Measurements from ENCODE around the gene CAPN5. TPM values are rescaled to one million over a fixed set of nuclear protein-coding genes. Genes with fewer than 3 reads are reported as not detected.

CAPN5 gene
- polyA plus RNA-seq, 4 donors = 22.8 to 37.4 (median 26.5) TPM

GRCh38 chr11:77127920-77128691 lies 61.3 kb downstream of the CAPN5 start, which contains the start of gene MYO7A:
MYO7A (plus strand) TSS chr11:77128246; CDS start chr11:77130635, 2,389 bp downstream.
- DNase-seq (ENCODE audit: low read depth in 4 of 4, low spot score in 2 of 4) = peak; percentile 27 to 84 (median 60)

- DNase-seq (ENCODE audit: low read depth in 4 of 4, low spot score in 2 of 4) = no peak
Observed at GRCh38 chr11:77129069-77129841, 62.5 kb downstream of the CAPN5 start.

GRCh38 chr11:77129842-77130756 lies 63.3 kb downstream of the CAPN5 start:
- no peak for DNase-seq (ENCODE audit: low read depth in 4 of 4, low spot score in 2 of 4)

GRCh38 chr11:77130763-77131513 lies 64.2 kb downstream of the CAPN5 start:
- no peak for DNase-seq (ENCODE audit: low read depth in 4 of 4, low spot score in 2 of 4)

- no peak for DNase-seq (ENCODE audit: low read depth in 4 of 4, low spot score in 2 of 4)
Observed at GRCh38 chr11:77131560-77131959, 64.8 kb downstream of the CAPN5 start.

GRCh38 chr11:77135069-77135468 lies 68.3 kb downstream of the CAPN5 start:
- no peak for DNase-seq (ENCODE audit: low read depth in 4 of 4, low spot score in 2 of 4)

- DNase-seq (ENCODE audit: low read depth in 4 of 4, low spot score in 2 of 4) = no peak
Observed at GRCh38 chr11:77136074-77136473, 69.3 kb downstream of the CAPN5 start.

GRCh38 chr11:77136784-77137420 lies 70.1 kb downstream of the CAPN5 start:
- DNase-seq (ENCODE audit: low read depth in 4 of 4, low spot score in 2 of 4) = no peak

GRCh38 chr11:77137421-77137820 lies 70.7 kb downstream of the CAPN5 start:
- no peak for DNase-seq (ENCODE audit: low read depth in 4 of 4, low spot score in 2 of 4)

- no peak for DNase-seq (ENCODE audit: low read depth in 4 of 4, low spot score in 2 of 4)
Observed at GRCh38 chr11:77138106-77138649, 71.4 kb downstream of the CAPN5 start.

- DNase-seq (ENCODE audit: low read depth in 4 of 4, low spot score in 2 of 4) = no peak
Observed at GRCh38 chr11:77139201-77139600, 72.4 kb downstream of the CAPN5 start.

- no peak for DNase-seq (ENCODE audit: low read depth in 4 of 4, low spot score in 2 of 4)
Observed at GRCh38 chr11:77140231-77140851, 73.6 kb downstream of the CAPN5 start.

GRCh38 chr11:77141034-77141433 lies 74.3 kb downstream of the CAPN5 start:
- DNase-seq (ENCODE audit: low read depth in 4 of 4, low spot score in 2 of 4) = no peak

GRCh38 chr11:77141475-77141874 lies 74.7 kb downstream of the CAPN5 start:
- no peak for DNase-seq (ENCODE audit: low read depth in 4 of 4, low spot score in 2 of 4)

GRCh38 chr11:77142091-77142975 lies 75.6 kb downstream of the CAPN5 start:
- DNase-seq (ENCODE audit: low read depth in 4 of 4, low spot score in 2 of 4) = no peak

GRCh38 chr11:77143405-77144020 lies 76.7 kb downstream of the CAPN5 start:
- DNase-seq (ENCODE audit: low read depth in 4 of 4, low spot score in 2 of 4) = no peak

GRCh38 chr11:77144196-77144856 lies 77.6 kb downstream of the CAPN5 start:
- DNase-seq (ENCODE audit: low read depth in 4 of 4, low spot score in 2 of 4) = no peak

All from left renal cortex interstitium (tissue), 4 donors.